Lung (tissue), 12 donors: ENCODE results near the gene IFNA6. TPM values are rescaled to one million over a fixed set of nuclear protein-coding genes. Genes with fewer than 3 reads are reported as not detected.

Source experiments
- ATAC-seq: fragments of 200-7000 bp; cut with Tn5 transposase; one replicate; pipeline ENCODE4 v1.9.1; 2020; ENCODE audit warnings: moderate number of reproducible peaks; ENCODE audit not compliant: insufficient read depth, low FRiP score
- DNase-seq, 3 donors: peaks; one replicate each; pipeline ENCODE4 v3.0.0-alpha.2; 2013 to 2017
- H3K27ac ChIP-seq, 2 donors: one replicate each; pipeline ENCODE4 v1.5.1; 2013; ENCODE audit warnings: mild to moderate bottlenecking in 2 of 2, moderate library complexity in 2 of 2, control low read depth in 1 of 2, inconsistent platforms in 1 of 2, low read depth in 1 of 2, low read length in 1 of 2
- H3K27me3 ChIP-seq, 3 donors: one replicate each; pipeline ENCODE4 v1.5.1; 2013; ENCODE audit warnings: low read length in 2 of 3; ENCODE audit not compliant: control insufficient read depth in 3 of 3, insufficient read depth in 3 of 3
- H3K36me3 ChIP-seq, 4 donors: one replicate each; pipeline ENCODE4 v1.5.1; 2013; ENCODE audit warnings: low read length in 4 of 4, mild to moderate bottlenecking in 1 of 4, moderate library complexity in 1 of 4; ENCODE audit not compliant: control insufficient read depth in 4 of 4, insufficient read depth in 4 of 4
- H3K4me1 ChIP-seq, 5 donors: one replicate each; pipeline ENCODE4 v1.5.1; 2013; ENCODE audit warnings: low read length in 5 of 5, mild to moderate bottlenecking in 2 of 5, moderate library complexity in 1 of 5; ENCODE audit not compliant: control insufficient read depth in 5 of 5, insufficient read depth in 5 of 5
- H3K4me3 ChIP-seq: one replicate; pipeline ENCODE4 v1.5.1; 2013; ENCODE audit warnings: mild to moderate bottlenecking, control low read depth, moderate library complexity
- H3K9ac ChIP-seq, 2 donors: one replicate each; pipeline ENCODE4 v1.5.1; 2013; ENCODE audit warnings: low read length in 2 of 2, control low read depth in 1 of 2; ENCODE audit not compliant: insufficient read depth in 1 of 2
- H3K9me3 ChIP-seq, 4 donors: one replicate each; pipeline ENCODE4 v1.5.1; 2013; ENCODE audit warnings: low read length in 3 of 4, mild to moderate bottlenecking in 1 of 4, moderate library complexity in 1 of 4; ENCODE audit not compliant: control insufficient read depth in 4 of 4, insufficient read depth in 3 of 4
- CTCF ChIP-seq: IDR thresholded peaks from 2 replicates; pipeline ENCODE4 v1.5.1; 2012; ENCODE audit warnings: mild to moderate bottlenecking; ENCODE audit errors: control extremely low read depth, extremely low read depth
- WGBS, 2 donors: extraction: QIAGEN DNeasy Blood & Tissue Kit; methylation state at CpG; one replicate each; pipeline ENCODE4 v1.1.7; 2013; 5-methylcytosine and 5-hydroxymethylcytosine counted together
- polyA plus RNA-seq, 2 donors: library from polyadenylated mRNA; stranded (reverse); fragments of 200-250 nt; gene quantifications; one replicate each; pipeline ENCODE4 v1.2.1, GENCODE V29; 2013
- total RNA-seq, 2 donors: library from RNA; depleted of rRNA in 1 of 2; stranded (reverse); fragments of >200 nt in 1 of 2; gene quantifications; one replicate each; pipeline ENCODE4 v1.2.1, GENCODE V29; 2014 to 2021
- donor health status: control.
- donor health status: control.
- donor health status: Bipolar disorder and iron deficiency.
- donor health status: healthy.
- donor health status: DM: yes; HTN: yes; CAD: no.

Gene IFNA6
- total and polyA plus RNA-seq, 4 donors: not detected

GRCh38 chr9:21324047-21324446, 26.6 kb downstream of the IFNA6 start:
- ATAC-seq: no peak
- H3K4me3 ChIP-seq: no peak overlapping the region

GRCh38 chr9:21322911-21323461, 27.7 kb downstream of the IFNA6 start:
- WGBS, 2 donors: 73 to 82% methylated on average over 5 of the region's 5 CpGs
- no peak for TF ChIP-seq CTCF
- H3K9ac ChIP-seq: no peak overlapping the region
- H3K9me3 ChIP-seq: no peaks in the 10 kb centered on the region
- no peak for DNase-seq
- ATAC-seq: no peak
- H3K36me3 ChIP-seq: peaks cover 5 to 15% (median 11%) of the 10 kb centered on the region in 4 donors
- no peaks in the 10 kb centered on the region for H3K27me3 ChIP-seq
- no peak overlapping the region for H3K4me3 ChIP-seq
- H3K4me1 ChIP-seq: no peaks in the 10 kb centered on the region
- H3K27ac ChIP-seq: no peak overlapping the region

More at GRCh38 chr9:21324047-21324446, 26.6 kb downstream of the IFNA6 start:
- no peak for TF ChIP-seq CTCF
- no peak overlapping the region for H3K9ac ChIP-seq
- no peaks in the 10 kb centered on the region for H3K27me3 ChIP-seq
- no peak overlapping the region for H3K27ac ChIP-seq
- H3K36me3 ChIP-seq: peaks cover 5 to 15% (median 11%) of the 10 kb centered on the region in 4 donors
- DNase-seq: no peak
- WGBS, 2 donors: 65 to 67% methylated on average over 4 of the region's 4 CpGs
- H3K4me1 ChIP-seq: no peaks in the 10 kb centered on the region
- no peaks in the 10 kb centered on the region for H3K9me3 ChIP-seq

GRCh38 chr9:21320465-21320864, 30.2 kb downstream of the IFNA6 start:
- TF ChIP-seq CTCF: no peak
- H3K27me3 ChIP-seq: peaks cover 0 to 3% (median 0%) of the 10 kb centered on the region in 3 donors
- H3K36me3 ChIP-seq: peaks cover 5 to 15% (median 11%) of the 10 kb centered on the region in 4 donors
- H3K27ac ChIP-seq: no peak overlapping the region
- no peak for DNase-seq
- H3K9me3 ChIP-seq: no peaks in the 10 kb centered on the region
- peaks cover 0 to 9% (median 0%) of the 10 kb centered on the region in 5 donors for H3K4me1 ChIP-seq
- WGBS, 2 donors: 71 to 86% methylated on average over 2 of the region's 2 CpGs
- no peak overlapping the region for H3K9ac ChIP-seq
- ATAC-seq: no peak
- H3K4me3 ChIP-seq: no peak overlapping the region
